PC-9 (cell line): ENCODE data around the gene DXO.
"Not testable (repeated sequence)": the region's sequence is repeated elsewhere in the genome, so short reads cannot be mapped to it uniquely, and the experiment has no call there.

Experiments used
- EZH2 ChIP-seq: fragments of 200-600 bp; sonication (generic); IDR thresholded peaks from 2 replicates; pipeline ENCODE4 v1.8.0; 2017; ENCODE audit warnings: antibody characterized with exemption, low read depth
- TF ChIP-seq, protein P1 (sequence below): fragments of 200-600 bp; sonication (generic); conservative IDR thresholded peaks from 2 replicates; pipeline ENCODE4 v1.6.1; 2017; ENCODE audit warnings: mixed run types, antibody characterized with exemption, mild to moderate bottlenecking, moderate library complexity

DNA sequence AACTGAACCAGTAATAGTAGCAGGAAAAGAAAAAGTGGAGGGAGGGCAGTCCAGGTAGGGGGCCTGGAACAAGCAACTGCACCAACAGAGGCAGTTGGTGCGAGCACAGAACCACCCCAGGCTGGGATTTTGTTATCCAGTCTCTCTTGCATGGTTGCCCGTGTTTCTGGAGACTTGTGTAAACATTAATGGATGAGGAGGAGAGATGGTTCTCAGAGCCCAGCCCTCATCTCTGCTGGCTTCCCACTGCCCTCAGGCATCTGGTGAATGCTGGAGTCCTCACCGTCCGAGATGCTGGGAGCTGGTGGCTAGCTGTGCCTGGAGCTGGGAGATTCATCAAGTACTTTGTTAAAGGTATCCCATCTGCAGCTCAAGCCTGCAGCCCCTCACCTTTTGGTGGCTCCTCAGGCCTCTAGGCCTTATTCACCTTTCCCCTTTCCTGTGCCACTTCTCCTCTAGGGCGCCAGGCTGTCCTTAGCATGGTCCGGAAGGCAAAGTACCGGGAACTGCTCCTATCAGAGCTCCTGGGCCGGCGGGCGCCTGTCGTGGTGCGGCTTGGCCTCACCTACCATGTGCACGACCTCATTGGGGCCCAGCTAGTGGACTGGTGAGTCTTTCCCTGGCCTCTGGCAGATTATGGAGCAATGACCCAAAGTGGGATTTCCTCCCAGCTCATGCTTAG lies 8.4 kb upstream of the DXO start:
- TF ChIP-seq EZH2: not testable (repeated sequence)
- TF ChIP-seq, protein P1, sequence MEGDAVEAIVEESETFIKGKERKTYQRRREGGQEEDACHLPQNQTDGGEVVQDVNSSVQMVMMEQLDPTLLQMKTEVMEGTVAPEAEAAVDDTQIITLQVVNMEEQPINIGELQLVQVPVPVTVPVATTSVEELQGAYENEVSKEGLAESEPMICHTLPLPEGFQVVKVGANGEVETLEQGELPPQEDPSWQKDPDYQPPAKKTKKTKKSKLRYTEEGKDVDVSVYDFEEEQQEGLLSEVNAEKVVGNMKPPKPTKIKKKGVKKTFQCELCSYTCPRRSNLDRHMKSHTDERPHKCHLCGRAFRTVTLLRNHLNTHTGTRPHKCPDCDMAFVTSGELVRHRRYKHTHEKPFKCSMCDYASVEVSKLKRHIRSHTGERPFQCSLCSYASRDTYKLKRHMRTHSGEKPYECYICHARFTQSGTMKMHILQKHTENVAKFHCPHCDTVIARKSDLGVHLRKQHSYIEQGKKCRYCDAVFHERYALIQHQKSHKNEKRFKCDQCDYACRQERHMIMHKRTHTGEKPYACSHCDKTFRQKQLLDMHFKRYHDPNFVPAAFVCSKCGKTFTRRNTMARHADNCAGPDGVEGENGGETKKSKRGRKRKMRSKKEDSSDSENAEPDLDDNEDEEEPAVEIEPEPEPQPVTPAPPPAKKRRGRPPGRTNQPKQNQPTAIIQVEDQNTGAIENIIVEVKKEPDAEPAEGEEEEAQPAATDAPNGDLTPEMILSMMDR: not testable (repeated sequence)
